Spleen (tissue), 11 donors: ENCODE measurements around the gene LDB2. TPM values are rescaled to one million over a fixed set of nuclear protein-coding genes. Genes with fewer than 3 reads are reported as not detected.

Experiments
- DNase-seq: peaks from one replicate; pipeline ENCODE4 v3.0.0-alpha.2; 2020
- H3K27ac ChIP-seq, 8 donors: fragments of 200-600 bp; sonication (generic) in 7 of 8; 1 replicate in 4 of 8; 2 replicates in 4 of 8; pipeline versions ENCODE4 v1.5.0 to v1.8.0; 2016 to 2021; ENCODE audit warnings: inconsistent platforms in 4 of 8, mild to moderate bottlenecking in 4 of 8, moderate library complexity in 1 of 8
- H3K27me3 ChIP-seq, 7 donors: fragments of 200-600 bp; sonication (generic) in 6 of 7; replicated peaks in 1 of 7; 1 replicate in 4 of 7; 2 replicates in 3 of 7; pipeline versions ENCODE4 v1.5.0 to v1.8.0; 2016 to 2021; ENCODE audit warnings: inconsistent platforms in 3 of 7, mild to moderate bottlenecking in 1 of 7
- H3K36me3 ChIP-seq, 6 donors: fragments of 200-600 bp; sonication (generic) in 5 of 6; 1 replicate in 4 of 6; 2 replicates in 2 of 6; pipeline versions ENCODE4 v1.5.0 to v1.8.0; 2016 to 2021; ENCODE audit warnings: inconsistent platforms in 2 of 6
- H3K4me1 ChIP-seq, 6 donors: fragments of 200-600 bp; sonication (generic) in 5 of 6; 1 replicate in 3 of 6; 2 replicates in 3 of 6; pipeline versions ENCODE4 v1.5.0 to v1.8.0; 2016 to 2021; ENCODE audit warnings: inconsistent platforms in 3 of 6
- H3K4me3 ChIP-seq, 8 donors: fragments of 200-600 bp; sonication (generic) in 7 of 8; 1 replicate in 4 of 8; 2 replicates in 4 of 8; pipeline versions ENCODE4 v1.5.0 to v1.8.0; 2016 to 2021; ENCODE audit warnings: inconsistent platforms in 4 of 8, mild to moderate bottlenecking in 4 of 8, moderate library complexity in 2 of 8
- H3K9me3 ChIP-seq, 8 donors: fragments of 200-600 bp; sonication (generic) in 7 of 8; 1 replicate in 4 of 8; 2 replicates in 4 of 8; pipeline versions ENCODE4 v1.5.0 to v1.8.0; 2016 to 2021; ENCODE audit warnings: inconsistent platforms in 4 of 8
- POLR2A ChIP-seq, 3 donors: fragments of 450-650 bp; IDR thresholded peaks; one replicate each; pipeline ENCODE4 v1.5.1; 2017; ENCODE audit warnings: antibody characterized with exemption in 3 of 3, mild to moderate bottlenecking in 1 of 3
- POLR2AphosphoS5 ChIP-seq, 3 donors: sonication (generic); formaldehyde crosslinking; IDR thresholded peaks; one replicate each; pipeline ENCODE4 v1.5.1; 2017; ENCODE audit warnings: antibody characterized with exemption in 3 of 3
- WGBS, 5 donors: extraction: QIAGEN DNeasy Blood & Tissue Kit in 3 of 5; methylation state at CpG; one replicate each; pipeline versions ENCODE4 v1.1.5 to v1.1.7; 2013 to 2018; 5-methylcytosine and 5-hydroxymethylcytosine counted together
- intact Hi-C: fragments of 100-400 bp; cut with DNase I; formaldehyde crosslinking; loops from one replicate; pipeline ENCODE4 v1.15.0; 2023; ENCODE audit warnings: low total_unique reads
- polyA plus RNA-seq, 3 donors: library from polyadenylated mRNA; stranded (reverse); fragments of 200-250 nt; gene quantifications; one replicate each; pipeline ENCODE4 v1.2.1, GENCODE V29; 2013
- total RNA-seq, 7 donors: library from RNA; depleted of rRNA in 3 of 7; stranded (reverse); fragments of >200 nt in 3 of 7; fragmentation: NEBNext Ultra II Directional in 4 of 7; extraction: Animal tissue kit (Norgen Biotek cat#: 25700) in 4 of 7; gene quantifications; one replicate each; pipeline versions ENCODE4 v1.1.0 to v1.2.1, GENCODE V29; 2016 to 2021
- TF ChIP-seq, protein P1 (sequence below), 11 experiments: fragments of 200-600 bp in 7 of 11; fragments of 450-650 bp in 4 of 11; sonication (generic) in 4 of 11; IDR thresholded peaks in 8 of 11; conservative IDR thresholded peaks in 3 of 11; 1 replicate in 7 of 11; 2 replicates in 4 of 11; pipeline versions ENCODE4 v1.4.0 to v1.8.0; 2016 to 2021; ENCODE audit warnings: antibody characterized with exemption in 11 of 11, inconsistent platforms in 4 of 11, mild to moderate bottlenecking in 1 of 11
- donor health status: healthy with polysubstance abuse.
- donor health status: DM: no; HTN: no; CAD: no; lungs with moderate emphysema.
- donor health status: DM: no; HTN: no; CAD: no.
- donor health status: Bipolar disorder and iron deficiency.
- donor health status: healthy.
- donor health status: DM: no; HTN: no; CAD: no.
- donor health status: DM: yes; HTN: yes; CAD: no.

LDB2 gene
- total and polyA plus RNA-seq, 10 donors: 24.1 to 257 (median 142) TPM

GRCh38 chr4:16860516-16860915 is 37.9 kb downstream of the LDB2 start:
- peaks cover 0 to 30% (median 10%) of the 10 kb centered on the region in 6 donors for H3K4me1 ChIP-seq
- no peaks in the 10 kb centered on the region for H3K9me3 ChIP-seq
- intact Hi-C loops: no loop called here
- peak overlapping the region in 7 of 8 donors; percentile 34 to 77 (median 60) for H3K27ac ChIP-seq
- DNase-seq: no peak
- no peak overlapping the region for H3K4me3 ChIP-seq
- no peaks in the 10 kb centered on the region for H3K27me3 ChIP-seq
- TF ChIP-seq, protein P1, sequence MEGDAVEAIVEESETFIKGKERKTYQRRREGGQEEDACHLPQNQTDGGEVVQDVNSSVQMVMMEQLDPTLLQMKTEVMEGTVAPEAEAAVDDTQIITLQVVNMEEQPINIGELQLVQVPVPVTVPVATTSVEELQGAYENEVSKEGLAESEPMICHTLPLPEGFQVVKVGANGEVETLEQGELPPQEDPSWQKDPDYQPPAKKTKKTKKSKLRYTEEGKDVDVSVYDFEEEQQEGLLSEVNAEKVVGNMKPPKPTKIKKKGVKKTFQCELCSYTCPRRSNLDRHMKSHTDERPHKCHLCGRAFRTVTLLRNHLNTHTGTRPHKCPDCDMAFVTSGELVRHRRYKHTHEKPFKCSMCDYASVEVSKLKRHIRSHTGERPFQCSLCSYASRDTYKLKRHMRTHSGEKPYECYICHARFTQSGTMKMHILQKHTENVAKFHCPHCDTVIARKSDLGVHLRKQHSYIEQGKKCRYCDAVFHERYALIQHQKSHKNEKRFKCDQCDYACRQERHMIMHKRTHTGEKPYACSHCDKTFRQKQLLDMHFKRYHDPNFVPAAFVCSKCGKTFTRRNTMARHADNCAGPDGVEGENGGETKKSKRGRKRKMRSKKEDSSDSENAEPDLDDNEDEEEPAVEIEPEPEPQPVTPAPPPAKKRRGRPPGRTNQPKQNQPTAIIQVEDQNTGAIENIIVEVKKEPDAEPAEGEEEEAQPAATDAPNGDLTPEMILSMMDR (IDR thresholded peaks at IDR 0.05 in 8 of 11, conservative IDR thresholded peaks at IDR 0.05 in 3 of 11): no peak
- TF ChIP-seq POLR2AphosphoS5 (IDR thresholded peaks at IDR 0.05): no peak
- no peak for TF ChIP-seq POLR2A (IDR thresholded peaks at IDR 0.05)
- no peaks in the 10 kb centered on the region for H3K36me3 ChIP-seq
- 0 to 98% (median 48%) methylated on average over 1 of the region's 1 CpG for WGBS, 5 donors

GRCh38 chr4:16859031-16859430 is 39.4 kb downstream of the LDB2 start:
- Histone ChIP-seq H3K27me3 (no peaks in the 10 kb centered on the region), H3K4me3 (no peak overlapping the region), H3K36me3 (no peaks in the 10 kb centered on the region), H3K9me3 (no peaks in the 10 kb centered on the region), H3K4me1 (peaks cover 0 to 22% (median 8%) of the 10 kb centered on the region in 6 donors), H3K27ac (peak overlapping the region in 7 of 8 donors; percentile 39 to 77 (median 60))
- DNase-seq: no peak
- TF ChIP-seq, protein P1 (IDR thresholded peaks at IDR 0.05 in 8 of 11, conservative IDR thresholded peaks at IDR 0.05 in 3 of 11): no peak
- intact Hi-C loops: no loop called here
- WGBS, 5 donors: 79 to 86% (median 80%) methylated on average over 4 of the region's 4 CpGs

- H3K27ac ChIP-seq: peak overlapping the region; percentile 33 to 77 (median 65)
- DNase-seq: no peak
- no peaks in the 10 kb centered on the region for H3K27me3 ChIP-seq
- peak in 1 of 3 donors; percentile 68 for TF ChIP-seq POLR2AphosphoS5 (IDR thresholded peaks at IDR 0.05)
- no peak for TF ChIP-seq POLR2A (IDR thresholded peaks at IDR 0.05)
- TF ChIP-seq, protein P1 (IDR thresholded peaks at IDR 0.05 in 8 of 11, conservative IDR thresholded peaks at IDR 0.05 in 3 of 11): no peak
- no peak overlapping the region for H3K4me3 ChIP-seq
- no peaks in the 10 kb centered on the region for H3K36me3 ChIP-seq
- WGBS, 5 donors: 56 to 72% (median 58%) methylated on average over 9 of the region's 9 CpGs
- intact Hi-C loops: no loop called here
- no peaks in the 10 kb centered on the region for H3K9me3 ChIP-seq
- peaks cover 0 to 15% (median 5%) of the 10 kb centered on the region in 6 donors for H3K4me1 ChIP-seq
Observed at GRCh38 chr4:16858275-16858752, 40.1 kb downstream of the LDB2 start.

- no peak for TF ChIP-seq POLR2A (IDR thresholded peaks at IDR 0.05)
- TF ChIP-seq, protein P1 (IDR thresholded peaks at IDR 0.05 in 8 of 11, conservative IDR thresholded peaks at IDR 0.05 in 3 of 11): no peak
- TF ChIP-seq POLR2AphosphoS5 (IDR thresholded peaks at IDR 0.05): peak in 2 of 3 donors; percentile 75 to 84
- H3K9me3 ChIP-seq: no peaks in the 10 kb centered on the region
- H3K36me3 ChIP-seq: no peaks in the 10 kb centered on the region
- DNase-seq: no peak
- no peak overlapping the region for H3K4me3 ChIP-seq
- H3K4me1 ChIP-seq: peaks cover 0 to 12% (median 2%) of the 10 kb centered on the region in 6 donors
- no peaks in the 10 kb centered on the region for H3K27me3 ChIP-seq
- intact Hi-C loops: no loop called here
- WGBS, 5 donors: 71 to 83% (median 76%) methylated on average over 5 of the region's 5 CpGs
- peak overlapping the region; percentile 33 to 77 (median 65) for H3K27ac ChIP-seq
Observed at GRCh38 chr4:16857425-16857824, 41.0 kb downstream of the LDB2 start.
